Glutamatergic neuron (in vitro differentiated cells): ENCODE results near the gene CLIP4. TPM values are rescaled to one million over a fixed set of nuclear protein-coding genes. Genes with fewer than 3 reads are reported as not detected.

Experiments used
- DNase-seq: peaks from one replicate; pipeline ENCODE4 v3.0.0; 2022
- H3K27ac Mint-ChIP-seq: one replicate; pipeline ENCODE4 v1.8.0; 2020; ENCODE audit warnings: mild to moderate bottlenecking, mixed read lengths, inconsistent platforms; ENCODE audit not compliant: unreplicated experiment
- H3K27me3 Mint-ChIP-seq: one replicate; pipeline ENCODE4 v1.8.0; 2020; ENCODE audit warnings: mild to moderate bottlenecking, moderate library complexity, mixed read lengths, inconsistent platforms; ENCODE audit not compliant: unreplicated experiment
- H3K36me3 Mint-ChIP-seq: one replicate; pipeline ENCODE4 v1.8.0; 2020; ENCODE audit warnings: mild to moderate bottlenecking, mixed read lengths, inconsistent platforms; ENCODE audit not compliant: unreplicated experiment
- H3K4me1 Mint-ChIP-seq: one replicate; pipeline ENCODE4 v1.8.0; 2020; ENCODE audit warnings: mild to moderate bottlenecking, low read depth, mixed read lengths, inconsistent platforms; ENCODE audit not compliant: unreplicated experiment
- H3K4me3 Mint-ChIP-seq: one replicate; pipeline ENCODE4 v1.8.0; 2020; ENCODE audit warnings: mild to moderate bottlenecking, mixed read lengths, inconsistent platforms; ENCODE audit not compliant: unreplicated experiment
- H3K9me3 Mint-ChIP-seq: one replicate; pipeline ENCODE4 v1.8.0; 2020; ENCODE audit warnings: mild to moderate bottlenecking, moderate library complexity, mixed read lengths, inconsistent platforms; ENCODE audit not compliant: unreplicated experiment
- total RNA-seq: library from RNA; stranded (reverse); fragmentation: NEBNext Ultra II Directional; extraction: Animal tissue kit (Norgen Biotek cat#: 25700); gene quantifications from one replicate; pipeline ENCODE4 v1.2.1, GENCODE V29; 2021; ENCODE audit not compliant: unreplicated experiment
- TF ChIP-seq, protein P1 (sequence below): fragments of 200-600 bp; sonication (generic); IDR thresholded peaks from one replicate; pipeline ENCODE4 v1.5.0; 2021; ENCODE audit not compliant: partially characterized antibody, unreplicated experiment

CLIP4 gene
- total RNA-seq, 1 donor from 2014 or later, result 3.3 TPM

DNA sequence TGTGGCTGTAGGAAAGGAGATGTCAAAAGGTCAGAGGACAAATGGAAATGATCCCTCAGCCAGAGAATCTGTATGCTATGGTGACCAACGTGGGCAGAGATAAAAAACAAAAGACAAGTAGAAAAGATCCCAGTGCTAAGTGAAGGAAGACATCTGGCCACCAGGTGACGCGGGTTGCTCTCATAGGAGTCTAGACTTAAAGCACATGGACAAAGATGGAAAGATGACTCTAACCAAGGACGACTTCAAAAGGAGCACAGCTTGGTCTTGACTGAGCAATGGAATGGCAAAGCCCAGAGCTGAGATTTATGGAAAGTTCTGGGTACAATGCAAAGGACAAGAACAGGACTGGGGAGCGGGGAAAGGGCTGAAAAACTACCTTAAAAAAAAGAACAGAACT lies 96.8 kb downstream of the CLIP4 start:
- H3K36me3 Mint-ChIP-seq, result no peaks in the 10 kb centered on the region
- H3K27me3 Mint-ChIP-seq, result peaks cover 2% of the 10 kb centered on the region
- H3K4me1 Mint-ChIP-seq, result peaks cover 8% of the 10 kb centered on the region
- no peaks in the 10 kb centered on the region for H3K9me3 Mint-ChIP-seq
- DNase-seq, result no peak
- H3K27ac Mint-ChIP-seq, result no peak overlapping the region
- H3K4me3 Mint-ChIP-seq, result no peak overlapping the region
- TF ChIP-seq, protein P1, sequence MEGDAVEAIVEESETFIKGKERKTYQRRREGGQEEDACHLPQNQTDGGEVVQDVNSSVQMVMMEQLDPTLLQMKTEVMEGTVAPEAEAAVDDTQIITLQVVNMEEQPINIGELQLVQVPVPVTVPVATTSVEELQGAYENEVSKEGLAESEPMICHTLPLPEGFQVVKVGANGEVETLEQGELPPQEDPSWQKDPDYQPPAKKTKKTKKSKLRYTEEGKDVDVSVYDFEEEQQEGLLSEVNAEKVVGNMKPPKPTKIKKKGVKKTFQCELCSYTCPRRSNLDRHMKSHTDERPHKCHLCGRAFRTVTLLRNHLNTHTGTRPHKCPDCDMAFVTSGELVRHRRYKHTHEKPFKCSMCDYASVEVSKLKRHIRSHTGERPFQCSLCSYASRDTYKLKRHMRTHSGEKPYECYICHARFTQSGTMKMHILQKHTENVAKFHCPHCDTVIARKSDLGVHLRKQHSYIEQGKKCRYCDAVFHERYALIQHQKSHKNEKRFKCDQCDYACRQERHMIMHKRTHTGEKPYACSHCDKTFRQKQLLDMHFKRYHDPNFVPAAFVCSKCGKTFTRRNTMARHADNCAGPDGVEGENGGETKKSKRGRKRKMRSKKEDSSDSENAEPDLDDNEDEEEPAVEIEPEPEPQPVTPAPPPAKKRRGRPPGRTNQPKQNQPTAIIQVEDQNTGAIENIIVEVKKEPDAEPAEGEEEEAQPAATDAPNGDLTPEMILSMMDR, result no peak

DNA sequence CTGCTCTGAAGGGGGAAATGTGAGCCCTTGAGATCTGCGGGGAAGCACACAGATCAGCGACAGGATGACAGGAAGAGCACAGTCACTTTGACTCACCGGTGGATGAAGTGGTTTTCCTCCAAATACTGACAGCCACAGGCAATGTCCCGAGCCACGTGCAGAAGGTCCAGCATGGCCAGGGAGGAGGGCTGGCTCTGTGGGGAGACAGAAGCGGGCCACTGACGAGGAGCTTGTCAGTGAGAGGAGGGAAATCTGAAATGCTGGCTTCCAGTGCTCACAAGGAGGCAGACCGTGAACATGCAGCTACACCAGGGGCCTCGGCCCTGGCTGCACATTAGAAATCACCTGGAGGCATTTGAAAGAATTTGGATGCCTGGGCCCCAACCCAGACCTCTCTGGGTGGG lies 98.7 kb downstream of the CLIP4 start:
- DNase-seq, result no peak
- no peaks in the 10 kb centered on the region for H3K36me3 Mint-ChIP-seq

DNA sequence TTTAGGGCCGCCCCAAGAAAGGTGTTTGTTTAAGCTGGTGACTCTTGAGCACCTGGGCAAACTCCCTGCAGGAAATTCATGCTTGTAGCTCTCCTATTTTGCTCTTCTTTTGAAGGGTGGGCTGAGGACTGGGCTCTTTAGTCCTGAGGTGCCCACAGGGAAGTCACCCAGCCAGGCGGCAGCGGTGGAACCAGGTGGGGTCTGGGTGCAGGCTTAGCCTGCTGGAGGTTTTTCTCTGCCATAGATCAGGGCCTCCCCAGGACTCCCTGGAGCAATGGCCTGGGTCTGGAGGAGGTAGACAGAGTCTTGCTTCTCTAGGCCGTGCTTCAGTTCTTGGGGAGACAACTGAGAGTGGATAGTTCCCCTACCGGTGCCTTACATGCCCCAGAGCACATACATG lies 99.9 kb downstream of the CLIP4 start:
- Mint-ChIP-seq H3K36me3 (no peaks in the 10 kb centered on the region), H3K27ac (no peak overlapping the region), H3K27me3 (peaks cover 3% of the 10 kb centered on the region), H3K9me3 (no peaks in the 10 kb centered on the region), H3K4me1 (peaks cover 8% of the 10 kb centered on the region), H3K4me3 (no peak overlapping the region)
- no peak for DNase-seq
- TF ChIP-seq, protein P1, result no peak

More for the DNA sequence above, 98.7 kb downstream of the CLIP4 start:
- H3K9me3 Mint-ChIP-seq, result no peaks in the 10 kb centered on the region
- H3K4me3 Mint-ChIP-seq, result no peak overlapping the region
- H3K27ac Mint-ChIP-seq, result no peak overlapping the region
- peaks cover under 1% of the 10 kb centered on the region for H3K27me3 Mint-ChIP-seq
- TF ChIP-seq, protein P1, result no peak
- H3K4me1 Mint-ChIP-seq, result peaks cover 8% of the 10 kb centered on the region

DNA sequence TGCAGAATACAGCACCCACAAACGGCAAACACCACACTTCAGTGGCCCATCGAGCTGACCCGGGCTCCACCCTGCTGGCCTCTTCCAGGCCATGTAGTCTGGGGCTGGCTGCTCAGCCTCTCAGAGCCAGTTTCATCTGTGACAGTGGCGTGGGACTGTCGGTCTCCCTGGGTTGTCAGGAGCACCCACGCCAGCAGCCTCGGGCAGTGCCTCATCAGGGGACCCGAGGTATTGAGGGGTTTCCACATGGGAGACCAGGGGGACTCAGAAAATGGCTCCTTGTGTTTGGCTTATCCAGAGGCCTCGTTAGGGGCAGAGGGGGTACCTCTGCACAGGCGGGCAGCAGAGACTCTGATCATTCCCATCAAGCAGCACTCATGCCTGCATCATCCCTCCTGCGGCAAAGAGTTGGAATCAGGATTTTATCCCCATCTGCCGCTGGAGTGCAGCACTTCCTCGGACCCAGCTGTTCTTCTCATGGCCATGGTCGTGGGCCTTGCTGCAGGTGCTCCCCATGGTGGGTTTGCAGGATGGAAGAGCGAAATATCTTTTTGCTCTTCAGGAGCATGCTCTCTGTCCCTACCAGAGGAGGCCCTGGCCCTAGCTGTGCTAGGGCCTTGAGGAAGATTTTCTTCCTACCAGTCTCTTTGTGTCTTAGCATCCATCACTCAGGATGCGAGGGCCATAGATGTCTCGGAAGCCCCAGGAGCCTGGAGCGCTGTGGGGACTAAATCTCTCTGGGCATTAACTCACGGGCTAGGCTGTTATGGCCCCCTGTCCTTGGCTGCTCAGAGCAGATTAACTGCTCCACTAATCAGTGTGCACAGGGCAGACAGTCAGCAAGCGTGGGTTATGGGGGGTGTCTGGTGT lies 100.8 kb downstream of the CLIP4 start:
- peaks cover 3% of the 10 kb centered on the region for H3K36me3 Mint-ChIP-seq
- peaks cover 3% of the 10 kb centered on the region for H3K27me3 Mint-ChIP-seq
- peaks cover 8% of the 10 kb centered on the region for H3K4me1 Mint-ChIP-seq
- no peak overlapping the region for H3K4me3 Mint-ChIP-seq
- no peak overlapping the region for H3K27ac Mint-ChIP-seq
- H3K9me3 Mint-ChIP-seq, result no peaks in the 10 kb centered on the region
- DNase-seq, result no peak
- TF ChIP-seq, protein P1, result no peak

DNA sequence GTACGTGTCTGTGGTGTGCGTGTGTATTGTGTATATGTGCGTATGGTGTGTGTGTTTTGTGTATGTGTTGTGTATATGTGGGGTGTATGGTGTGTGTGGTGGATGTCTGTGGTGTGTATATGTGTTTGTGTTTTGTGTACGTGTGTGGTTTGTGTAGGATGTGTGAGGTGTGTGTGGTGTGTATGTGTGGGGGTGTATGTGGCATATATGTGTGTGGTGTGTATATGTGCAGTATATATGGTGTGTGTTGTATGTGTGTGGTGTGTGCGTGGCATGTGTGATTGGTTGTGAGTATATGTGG lies 101.3 kb downstream of the CLIP4 start:
- Mint-ChIP-seq H3K4me3 (no peak overlapping the region), H3K9me3 (no peaks in the 10 kb centered on the region), H3K4me1 (peaks cover 8% of the 10 kb centered on the region), H3K36me3 (peaks cover 7% of the 10 kb centered on the region), H3K27me3 (peaks cover 4% of the 10 kb centered on the region), H3K27ac (no peak overlapping the region)
- TF ChIP-seq, protein P1, result no peak
- DNase-seq, result no peak
